Measurements from ENCODE around the gene STX19.
A peak's percentile ranks its signal among the peaks of the same experiment; 100 is the strongest.
"Not testable (repeated sequence)": the region's sequence is repeated elsewhere in the genome, so short reads cannot be mapped to it uniquely, and the experiment has no call there.

The STX19 gene, protein sequence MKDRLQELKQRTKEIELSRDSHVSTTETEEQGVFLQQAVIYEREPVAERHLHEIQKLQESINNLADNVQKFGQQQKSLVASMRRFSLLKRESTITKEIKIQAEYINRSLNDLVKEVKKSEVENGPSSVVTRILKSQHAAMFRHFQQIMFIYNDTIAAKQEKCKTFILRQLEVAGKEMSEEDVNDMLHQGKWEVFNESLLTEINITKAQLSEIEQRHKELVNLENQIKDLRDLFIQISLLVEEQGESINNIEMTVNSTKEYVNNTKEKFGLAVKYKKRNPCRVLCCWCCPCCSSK

GRCh38 chr3:94028093-94028837, at the start of gene STX19:
STX19 (minus strand) TSS chr3:94028597; CDS start chr3:94015269, 13,328 bp downstream.
- no peak for DNase-seq (ENCODE audit: extremely low read depth in 1 of 2, low read depth in 1 of 2)

DNA sequence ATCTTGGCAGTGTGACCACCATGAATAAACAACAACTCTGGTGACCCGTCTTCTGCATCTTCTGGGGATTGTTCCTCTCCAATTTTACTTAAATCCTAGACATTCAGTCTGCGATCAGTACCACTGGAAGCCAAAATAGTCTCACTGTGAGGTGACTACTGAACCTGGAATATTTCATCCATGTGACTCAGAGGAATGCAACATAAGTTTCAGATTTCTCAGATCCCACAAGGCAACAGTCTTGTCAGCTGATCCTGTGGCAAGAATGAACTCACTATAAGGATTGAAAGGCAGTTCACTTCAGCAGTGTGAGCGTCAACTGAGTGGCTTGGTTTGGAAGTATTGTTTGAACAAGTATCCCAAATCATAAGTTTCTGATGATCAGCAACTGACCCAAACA, 47.7 kb upstream of the STX19 start:
- no peak for DNase-seq (ENCODE audit: extremely low read depth in 1 of 2, low read depth in 1 of 2)

- DNase-seq (ENCODE audit: extremely low read depth in 1 of 2, low read depth in 1 of 2), result no peak
Measured at GRCh38 chr3:94071713-94072284, 43.4 kb upstream of the STX19 start.

GRCh38 chr3:94070341-94070911, 42.0 kb upstream of the STX19 start:
- no peak for DNase-seq (ENCODE audit: extremely low read depth in 1 of 2, low read depth in 1 of 2)

- no peak for DNase-seq (ENCODE audit: extremely low read depth in 1 of 2, low read depth in 1 of 2)
Measured at GRCh38 chr3:94069194-94069813, 40.9 kb upstream of the STX19 start.

- DNase-seq (ENCODE audit: extremely low read depth in 1 of 2, low read depth in 1 of 2), result no peak
Measured at GRCh38 chr3:94066506-94067500, 38.4 kb upstream of the STX19 start.

GRCh38 chr3:94065819-94066480, 37.6 kb upstream of the STX19 start:
- DNase-seq (ENCODE audit: extremely low read depth in 1 of 2, low read depth in 1 of 2), result no peak

GRCh38 chr3:94065122-94065521, 36.7 kb upstream of the STX19 start:
- no peak for DNase-seq (ENCODE audit: extremely low read depth in 1 of 2, low read depth in 1 of 2)

- DNase-seq (ENCODE audit: extremely low read depth in 1 of 2, low read depth in 1 of 2), result no peak
Measured at GRCh38 chr3:94064243-94064860, 36.0 kb upstream of the STX19 start.

DNA sequence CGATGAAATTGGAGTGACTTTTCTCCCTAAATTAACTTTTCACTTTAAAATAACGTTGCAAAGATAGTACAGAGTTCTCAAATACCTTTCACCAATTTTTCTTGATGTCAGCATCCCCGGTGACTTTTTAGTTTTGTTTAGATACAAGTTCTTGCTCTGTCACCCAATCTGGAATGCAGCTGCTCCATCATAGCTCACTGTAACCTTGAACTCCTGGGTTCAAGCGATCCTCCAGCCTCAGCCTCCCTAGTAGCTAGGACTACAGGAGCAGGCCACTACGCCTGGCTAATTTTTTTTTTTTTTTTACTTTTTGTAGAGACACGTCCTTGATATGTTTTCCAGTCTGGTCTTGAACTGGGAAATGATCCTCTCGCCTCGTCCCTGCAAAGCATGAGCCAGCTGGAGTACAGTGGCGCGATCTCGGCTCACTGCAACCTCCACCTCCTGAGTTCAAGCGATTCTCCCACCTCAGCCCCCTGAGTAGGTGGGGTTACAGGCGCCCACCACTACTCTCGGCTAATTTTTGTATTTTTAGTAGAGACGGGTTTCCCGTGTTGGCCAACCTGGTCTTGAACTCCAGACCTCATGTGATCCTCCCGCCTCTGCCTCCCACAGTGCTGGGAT, 35.2 kb upstream of the STX19 start:
- DNase-seq (ENCODE audit: extremely low read depth in 1 of 2, low read depth in 1 of 2), result no peak

DNA sequence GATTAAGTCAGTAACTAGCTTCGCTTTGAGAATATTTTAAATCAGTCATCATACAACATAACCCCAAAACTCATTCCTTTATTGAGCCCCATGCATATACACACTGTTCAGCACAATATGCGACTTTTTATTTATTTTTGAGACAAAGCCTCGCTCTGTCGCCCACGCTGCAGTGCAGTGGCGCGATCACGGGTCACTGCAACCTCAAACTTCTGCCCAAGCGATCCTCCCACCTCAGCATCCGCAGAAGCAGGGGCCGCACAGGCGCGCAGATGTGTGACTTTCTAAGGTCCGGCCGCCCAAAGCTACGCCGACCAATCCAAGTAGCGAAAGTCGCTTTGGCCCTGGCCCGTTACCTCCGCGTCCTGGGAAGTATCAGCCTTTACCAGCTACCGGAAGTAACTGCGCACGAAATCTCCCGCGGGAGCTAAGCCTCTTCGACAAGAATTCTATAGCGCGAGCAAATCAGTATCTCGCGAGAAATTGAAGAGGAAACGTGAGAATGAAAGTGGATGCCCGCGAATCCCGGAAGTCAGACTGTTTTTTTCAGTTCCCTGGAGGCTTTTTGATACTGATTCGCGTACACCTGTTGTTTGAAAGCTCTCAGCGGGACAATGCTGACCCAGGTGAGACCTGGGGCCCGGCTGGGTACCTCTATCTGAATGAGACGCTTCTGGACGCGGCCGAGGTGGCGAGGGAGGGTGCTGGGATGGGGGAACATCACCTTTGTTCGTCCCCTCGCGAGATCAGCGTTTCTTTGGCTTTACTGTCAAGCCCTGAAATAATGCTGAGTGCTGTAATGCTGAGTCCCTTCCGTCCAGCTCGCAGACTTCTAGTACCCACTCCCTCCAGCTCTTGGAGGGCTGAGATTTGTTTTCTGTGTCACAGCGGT, 34.4 kb upstream of the STX19 start, which contains the start of the genes DHFR2 and NSUN3:
Gene DHFR2, minus strand, starts transcription at position 404 of the 892 bp plus-strand sequence. CDS start 1,405 bp downstream, outside the sequence.
Gene NSUN3, plus strand, starts transcription at position 549 of the 892 bp plus-strand sequence. Its CDS starts 66 bp downstream, at position 615.
- peak; percentile 57 to 74 for DNase-seq (ENCODE audit: extremely low read depth in 1 of 2, low read depth in 1 of 2)

DNA sequence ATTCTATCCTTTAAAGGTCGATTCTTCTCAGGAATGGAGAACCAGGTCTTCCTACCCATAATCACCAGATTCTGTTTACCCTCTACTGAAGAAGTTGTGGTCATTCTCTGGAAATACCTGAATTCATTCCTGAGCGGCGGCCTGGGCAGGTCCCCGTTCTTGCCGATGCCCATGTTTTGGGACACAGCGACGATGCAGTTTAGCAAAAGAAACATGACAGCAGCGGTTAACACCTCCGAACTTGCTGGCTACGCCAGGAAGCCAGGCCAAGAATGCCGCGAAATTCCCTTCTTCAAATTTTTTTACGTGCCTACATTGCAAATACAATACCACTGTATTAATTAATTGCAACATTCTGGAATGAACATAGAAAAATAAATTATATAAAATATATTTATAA, 32.9 kb upstream of the STX19 start:
- no peak for DNase-seq (ENCODE audit: extremely low read depth in 1 of 2, low read depth in 1 of 2)

DNA sequence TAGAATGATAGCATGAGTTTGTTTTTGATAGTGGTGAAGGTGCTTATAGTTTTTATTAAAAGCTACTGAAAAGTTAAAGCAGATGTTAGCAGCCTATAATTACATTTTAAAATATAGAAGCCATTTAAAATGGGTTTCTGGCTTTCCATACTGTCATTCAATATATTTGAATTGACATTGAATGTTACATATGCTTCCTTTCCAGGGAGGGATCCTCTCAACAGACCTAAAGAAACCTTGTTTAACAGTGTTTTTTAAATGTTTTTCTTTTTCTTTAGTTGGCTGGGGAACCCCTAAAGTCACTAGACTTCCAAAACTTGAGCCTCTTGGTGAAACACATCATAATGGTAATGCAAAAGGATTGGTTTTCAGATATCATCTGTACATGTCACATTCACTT, 22.1 kb upstream of the STX19 start:
- DNase-seq (ENCODE audit: extremely low read depth in 1 of 2, low read depth in 1 of 2), result no peak

DNA sequence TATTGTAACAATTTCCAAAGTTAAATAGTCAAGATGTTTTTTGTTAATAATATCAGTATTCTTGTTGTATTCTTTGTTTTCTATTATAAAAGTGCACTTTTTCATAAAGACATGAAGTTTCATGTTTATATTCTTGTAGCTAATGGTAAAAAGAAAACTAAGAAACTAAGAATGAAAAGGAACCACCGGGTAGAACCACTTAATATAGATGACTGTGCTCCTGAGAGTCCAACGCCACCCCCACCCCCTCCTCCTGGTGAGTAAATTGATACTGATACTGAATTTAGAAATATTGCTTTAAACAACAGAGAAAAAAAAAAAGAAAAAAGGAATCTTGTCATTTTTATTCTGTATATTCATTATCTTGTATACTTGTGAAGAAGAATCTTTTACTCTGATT, 20.9 kb upstream of the STX19 start:
- no peak for DNase-seq (ENCODE audit: extremely low read depth in 1 of 2, low read depth in 1 of 2)

- DNase-seq (ENCODE audit: extremely low read depth in 1 of 2, low read depth in 1 of 2), result no peak
Measured at GRCh38 chr3:94046533-94046932, 18.1 kb upstream of the STX19 start.

- DNase-seq (ENCODE audit: extremely low read depth in 1 of 2, low read depth in 1 of 2), result not testable (repeated sequence)
Measured at GRCh38 chr3:94044100-94044936, 15.9 kb upstream of the STX19 start.
